Dedifferentiated amniotic fluid mesenchymal stem cell (primary cell): Measurements from ENCODE around the gene CPLX4.

Experiments used
- DNase-seq: peaks from one replicate; pipeline ENCODE4 v3.0.0-alpha.2; 2016; ENCODE audit errors: extremely low spot score

The CPLX4 gene

GRCh38 chr18:59318460-59319050, at the start of gene CPLX4:
CPLX4 (minus strand) TSS chr18:59318649; CDS start chr18:59318462, 187 bp downstream.
- DNase-seq, result no peak

- DNase-seq, result no peak
Observed at GRCh38 chr18:59360381-59360780, 41.9 kb upstream of the CPLX4 start.

- DNase-seq, result no peak
Observed at GRCh38 chr18:59359576-59359952, 41.1 kb upstream of the CPLX4 start.

GRCh38 chr18:59358712-59359575, 40.5 kb upstream of the CPLX4 start, which contains the start of gene LMAN1:
LMAN1 (minus strand) TSS chr18:59359265; CDS start chr18:59359244, 21 bp downstream.
- peak; percentile 89 for DNase-seq

- peak; percentile 60 for DNase-seq
Observed at GRCh38 chr18:59358414-59358711, 39.9 kb upstream of the CPLX4 start.

GRCh38 chr18:59357928-59358327, 39.5 kb upstream of the CPLX4 start:
- DNase-seq, result peak; percentile 62

GRCh38 chr18:59354731-59355130, 36.3 kb upstream of the CPLX4 start:
- DNase-seq, result no peak

GRCh38 chr18:59353079-59353680, 34.7 kb upstream of the CPLX4 start:
- DNase-seq, result no peak

- no peak for DNase-seq
Observed at GRCh38 chr18:59352250-59352855, 33.9 kb upstream of the CPLX4 start.

- no peak for DNase-seq
Observed at GRCh38 chr18:59345556-59345955, 27.1 kb upstream of the CPLX4 start.

GRCh38 chr18:59344996-59345395, 26.5 kb upstream of the CPLX4 start:
- no peak for DNase-seq

- no peak for DNase-seq
Observed at GRCh38 chr18:59343926-59344325, 25.5 kb upstream of the CPLX4 start.

- no peak for DNase-seq
Observed at GRCh38 chr18:59340817-59341216, 22.4 kb upstream of the CPLX4 start.

GRCh38 chr18:59340312-59340711, 21.9 kb upstream of the CPLX4 start:
- no peak for DNase-seq

GRCh38 chr18:59332986-59333385, 14.5 kb upstream of the CPLX4 start:
- no peak for DNase-seq

- no peak for DNase-seq
Observed at GRCh38 chr18:59328683-59329082, 10.2 kb upstream of the CPLX4 start.

- DNase-seq, result no peak
Observed at GRCh38 chr18:59325965-59326364, 7.5 kb upstream of the CPLX4 start.

GRCh38 chr18:59324623-59324971, 6.1 kb upstream of the CPLX4 start:
- DNase-seq, result no peak

- DNase-seq, result no peak
Observed at GRCh38 chr18:59323931-59324622, 5.6 kb upstream of the CPLX4 start.

GRCh38 chr18:59311631-59312030, 6.8 kb downstream of the CPLX4 start:
- DNase-seq, result no peak

GRCh38 chr18:59308938-59309260, 9.6 kb downstream of the CPLX4 start:
- DNase-seq, result no peak

GRCh38 chr18:59308248-59308937, 10.1 kb downstream of the CPLX4 start:
- peak; percentile 33 for DNase-seq
